GM12892 (cell line): ENCODE measurements around the gene IRF2.

Source experiments
- POLR2A ChIP-seq: IDR thresholded peaks from 2 replicates; pipeline ENCODE4 v1.6.1; 2011; ENCODE audit warnings: low read depth, low read length, control low read depth
- POLR2AphosphoS5 ChIP-seq: IDR thresholded peaks from 2 replicates; pipeline ENCODE4 v1.6.1; 2011; ENCODE audit warnings: low read depth, low read length, control low read depth

DNA sequence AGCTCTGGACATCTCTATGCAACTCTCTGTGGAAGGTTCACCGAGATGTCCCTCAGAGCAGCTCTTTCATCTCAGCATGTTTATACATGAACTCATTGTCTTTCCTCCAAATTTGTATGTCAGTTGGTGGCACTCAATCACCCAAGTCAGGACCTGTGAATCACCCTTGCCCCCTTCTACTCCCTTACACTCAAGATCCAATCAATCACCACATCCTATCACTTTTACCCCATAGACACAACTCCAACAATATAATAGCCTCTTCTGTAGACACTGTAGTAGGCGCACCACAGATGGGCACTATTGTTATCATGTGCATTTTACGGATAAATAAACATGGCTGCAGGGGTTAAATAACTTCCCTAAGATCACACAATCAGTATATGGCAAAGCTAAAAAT, 41.3 kb upstream of the IRF2 start:
- TF ChIP-seq POLR2A (no peak), POLR2AphosphoS5 (no peak)
